ENCODE results near the gene PLPP1. TPM values are rescaled to one million over a fixed set of nuclear protein-coding genes. Genes with fewer than 3 reads are reported as not detected.

PLPP1 gene
- total and polyA plus RNA-seq, 4 donors = 23.4 to 149 (median 68.7) TPM

GRCh38 chr5:55386356-55386755 is 148.4 kb downstream of the PLPP1 start:
- H3K36me3 ChIP-seq (ENCODE audit: control insufficient read depth in 4 of 4, insufficient read depth in 3 of 4, low read depth in 1 of 4, low read length in 3 of 4) = peaks cover 0 to 6% (median 0%) of the 10 kb centered on the region in 4 donors
- no peak overlapping the region for H3K27ac ChIP-seq (ENCODE audit: low read depth in 1 of 2, low read length in 2 of 2)
- 99% methylated on average over 1 of the region's 1 CpG for WGBS
- H3K9ac ChIP-seq (ENCODE audit: low read depth in 1 of 2, low read length in 2 of 2) = no peak overlapping the region
- TF ChIP-seq CTCF (IDR thresholded peaks at IDR 0.05; ENCODE audit: low read depth, low read length, missing input control) (no peak), EGR1 (IDR thresholded peaks at IDR 0.05; ENCODE audit: low read depth in 2 of 2) (no peak), MAX (IDR thresholded peaks at IDR 0.05) (no peak), REST (IDR thresholded peaks at IDR 0.05) (no peak), TAF1 (conservative IDR thresholded peaks at IDR 0.05) (no peak), NR2F2 (IDR thresholded peaks at IDR 0.05) (no peak), FOXA1 (IDR thresholded peaks at IDR 0.05) (no peak), RXRA (IDR thresholded peaks at IDR 0.05) (no peak), SP1 (IDR thresholded peaks at IDR 0.05) (no peak), RAD21 (IDR thresholded peaks at IDR 0.05) (no peak), JUND (IDR thresholded peaks at IDR 0.05) (no peak), GABPA (IDR thresholded peaks at IDR 0.05 in 1 of 2, conservative IDR thresholded peaks at IDR 0.05 in 1 of 2) (no peak), HNF4G (IDR thresholded peaks at IDR 0.05) (no peak), ZBTB33 (IDR thresholded peaks at IDR 0.05) (no peak), FOXA2 (IDR thresholded peaks at IDR 0.05) (no peak), ATF3 (IDR thresholded peaks at IDR 0.05) (no peak), HNF4A (conservative IDR thresholded peaks at IDR 0.05) (no peak), YY1 (IDR thresholded peaks at IDR 0.05) (no peak)
- no peak overlapping the region for H3K4me3 ChIP-seq (ENCODE audit: low read depth in 1 of 3, low read length in 3 of 3)
- H3K9me3 ChIP-seq (ENCODE audit: control insufficient read depth in 4 of 4, low read length in 3 of 4) = no peaks in the 10 kb centered on the region
- no peaks in the 10 kb centered on the region for H3K27me3 ChIP-seq (ENCODE audit: control insufficient read depth in 4 of 4, insufficient read depth in 4 of 4, low read length in 3 of 4)
- DNase-seq (ENCODE audit: low spot score) = no peak
- H3K4me1 ChIP-seq (ENCODE audit: control insufficient read depth in 4 of 4, insufficient read depth in 4 of 4, low read length in 3 of 4) = peaks cover 3 to 28% (median 20%) of the 10 kb centered on the region in 4 donors
